Trophoblast cell (in vitro differentiated cells and primary cell): ENCODE data around the gene ALG8.

Source experiments
- DNase-seq, 2 donors: peaks; one replicate each; pipeline ENCODE4 v3.0.0-alpha.2; 2016
- H2AFZ ChIP-seq: 2 replicates; pipeline ENCODE4 v1.6.1; 2013; ENCODE audit warnings: low read length, moderate library complexity, mild to moderate bottlenecking; ENCODE audit not compliant: insufficient read depth, poor library complexity
- H2AK5ac ChIP-seq: 2 replicates; pipeline ENCODE4 v1.6.1; 2013; ENCODE audit warnings: mild to moderate bottlenecking, low read length
- H2BK120ac ChIP-seq: 2 replicates; pipeline ENCODE4 v1.6.1; 2013; ENCODE audit warnings: low read length, mild to moderate bottlenecking, moderate library complexity; ENCODE audit not compliant: insufficient read depth, poor library complexity
- H2BK12ac ChIP-seq: 2 replicates; pipeline ENCODE4 v1.6.1; 2013; ENCODE audit warnings: mild to moderate bottlenecking, low read length, moderate library complexity
- H2BK5ac ChIP-seq: 2 replicates; pipeline ENCODE4 v1.6.1; 2013; ENCODE audit warnings: low read length, low read depth, moderate library complexity, mild to moderate bottlenecking; ENCODE audit not compliant: poor library complexity
- H3K14ac ChIP-seq: 2 replicates; pipeline ENCODE4 v1.6.1; 2013; ENCODE audit warnings: mild to moderate bottlenecking, low read length
- H3K18ac ChIP-seq: 2 replicates; pipeline ENCODE4 v1.6.1; 2013; ENCODE audit warnings: mild to moderate bottlenecking, low read length
- H3K23ac ChIP-seq: 2 replicates; pipeline ENCODE4 v1.6.1; 2013; ENCODE audit warnings: low read length
- H3K27ac ChIP-seq: 2 replicates; pipeline ENCODE4 v1.5.1; 2013; ENCODE audit warnings: low read depth, mild to moderate bottlenecking, inconsistent platforms, low read length, moderate library complexity
- H3K27me3 ChIP-seq: 2 replicates; pipeline ENCODE4 v1.6.1; 2013; ENCODE audit warnings: inconsistent platforms, mild to moderate bottlenecking, low read length, moderate library complexity; ENCODE audit not compliant: insufficient read depth
- H3K36me3 ChIP-seq, 2 experiments: 1 replicate in 1 of 2; 2 replicates in 1 of 2; pipeline ENCODE4 v1.6.1; 2013; ENCODE audit warnings: low read length in 2 of 2, mild to moderate bottlenecking in 2 of 2, moderate library complexity in 1 of 2; ENCODE audit not compliant: insufficient read depth in 2 of 2, control insufficient read depth in 1 of 2
- H3K4ac ChIP-seq: 2 replicates; pipeline ENCODE4 v1.6.1; 2013; ENCODE audit warnings: low read depth, mild to moderate bottlenecking, low read length, moderate library complexity
- H3K4me1 ChIP-seq, 2 experiments: 1 replicate in 1 of 2; 2 replicates in 1 of 2; pipeline ENCODE4 v1.6.1; 2013; ENCODE audit warnings: low read length in 2 of 2, mild to moderate bottlenecking in 2 of 2, moderate library complexity in 1 of 2; ENCODE audit not compliant: insufficient read depth in 2 of 2, control insufficient read depth in 1 of 2
- H3K4me2 ChIP-seq: 2 replicates; pipeline ENCODE4 v1.6.1; 2013; ENCODE audit warnings: inconsistent platforms, mild to moderate bottlenecking, low read length, moderate library complexity
- H3K4me3 ChIP-seq: 2 replicates; pipeline ENCODE4 v1.5.1; 2013; ENCODE audit warnings: mild to moderate bottlenecking, low read depth, low read length, inconsistent platforms
- H3K79me1 ChIP-seq: one replicate; pipeline ENCODE4 v1.6.1; 2013; ENCODE audit warnings: low read length
- H3K79me2 ChIP-seq: 2 replicates; pipeline ENCODE4 v1.6.1; 2013; ENCODE audit warnings: low read length, mild to moderate bottlenecking; ENCODE audit not compliant: control insufficient read depth, insufficient read depth, poor library complexity
- H3K9ac ChIP-seq: 2 replicates; pipeline ENCODE4 v1.6.1; 2013; ENCODE audit warnings: mild to moderate bottlenecking, low read length
- H3K9me3 ChIP-seq: 2 replicates; pipeline ENCODE4 v1.6.1; 2013; ENCODE audit warnings: low read depth, mild to moderate bottlenecking, control low read depth, inconsistent platforms, low read length; ENCODE audit not compliant: insufficient read depth
- H4K12ac ChIP-seq: 2 replicates; pipeline ENCODE4 v1.6.1; 2013; ENCODE audit warnings: low read depth, mild to moderate bottlenecking, low read length, moderate library complexity
- H4K8ac ChIP-seq: 2 replicates; pipeline ENCODE4 v1.6.1; 2013; ENCODE audit warnings: low read depth, mild to moderate bottlenecking, low read length, moderate library complexity
- H4K91ac ChIP-seq: one replicate; pipeline ENCODE4 v1.6.1; 2013; ENCODE audit warnings: low read depth, mild to moderate bottlenecking, low read length, moderate library complexity
- WGBS: extraction: QIAGEN DNeasy Blood & Tissue Kit; methylation state at CpG from one replicate; pipeline ENCODE4 v1.1.7; 2013; ENCODE audit warnings: missing lambda C conversion rate; ENCODE audit not compliant: insufficient read length, insufficient coverage; ENCODE audit errors: extremely low coverage; 5-methylcytosine and 5-hydroxymethylcytosine counted together

Gene ALG8

DNA sequence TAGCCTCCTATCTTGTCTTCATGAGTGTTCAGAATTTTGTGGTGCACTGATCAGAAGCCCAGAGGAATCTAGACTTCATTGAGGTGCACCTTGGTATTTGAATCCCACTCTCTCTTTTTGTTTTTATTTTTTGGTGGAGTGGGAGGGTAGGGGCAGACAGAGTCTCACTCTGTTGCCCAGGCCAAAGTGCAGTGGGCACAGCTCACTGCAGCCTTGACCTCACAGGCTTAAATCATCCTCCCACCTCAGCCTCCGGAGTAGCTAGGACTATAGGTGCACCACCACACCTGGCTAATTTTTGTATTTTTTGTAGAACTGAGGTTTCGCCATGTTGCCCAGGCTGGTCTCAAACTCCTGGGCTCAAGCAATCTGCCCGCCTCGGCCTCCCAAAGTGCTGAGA, 10.9 kb upstream of the ALG8 start:
- WGBS, result no CpG with 5 or more reads among the region's 4 CpGs
- peak overlapping the region; percentile 1 for H3K14ac ChIP-seq
- H2BK5ac ChIP-seq, result no peak overlapping the region
- no peak overlapping the region for H3K4me3 ChIP-seq
- H3K4me2 ChIP-seq, result no peak overlapping the region
- no peak overlapping the region for H4K12ac ChIP-seq
- H3K4ac ChIP-seq, result no peak overlapping the region
- no peak overlapping the region for H4K8ac ChIP-seq
- H3K23ac ChIP-seq, result no peak overlapping the region
- H3K27ac ChIP-seq, result no peak overlapping the region
- no peaks in the 10 kb centered on the region for H3K27me3 ChIP-seq
- H3K36me3 ChIP-seq, result no peaks in the 10 kb centered on the region
- no peaks in the 10 kb centered on the region for H3K9me3 ChIP-seq
- H3K79me1 ChIP-seq, result peaks cover 16% of the 10 kb centered on the region
- H3K9ac ChIP-seq, result no peak overlapping the region
- H3K18ac ChIP-seq, result peak overlapping the region; percentile 34
- peak overlapping the region; percentile 68 for H2BK12ac ChIP-seq
- peak overlapping the region; percentile 67 for H2AK5ac ChIP-seq
- H2BK120ac ChIP-seq, result peak overlapping the region; percentile 73
- H2AFZ ChIP-seq, result no peak overlapping the region
- H3K79me2 ChIP-seq, result no peaks in the 10 kb centered on the region
- DNase-seq, result no peak
- peaks cover 4 to 7% of the 10 kb centered on the region in 2 experiments for H3K4me1 ChIP-seq
- H4K91ac ChIP-seq, result peak overlapping the region; percentile 19

DNA sequence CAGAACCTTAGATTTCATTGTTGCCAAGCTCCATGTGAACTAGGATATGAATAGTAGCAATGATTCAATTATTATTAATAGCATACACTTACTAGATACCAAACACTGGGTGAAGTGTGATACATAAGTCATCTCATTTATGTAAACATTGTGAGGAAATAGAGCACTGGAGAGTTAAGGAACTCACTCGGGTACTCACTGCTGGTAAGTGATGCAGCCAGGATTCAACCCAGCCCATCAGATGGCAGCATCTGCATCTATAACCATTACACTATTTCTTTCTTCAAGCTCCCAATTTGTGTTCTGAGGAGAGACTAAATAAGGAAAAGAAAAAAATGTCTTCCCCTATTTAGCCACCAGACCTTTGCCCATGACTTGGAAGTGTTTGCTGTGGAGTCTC, 10.2 kb upstream of the ALG8 start:
- Histone ChIP-seq H2BK5ac (no peak overlapping the region), H3K27me3 (no peaks in the 10 kb centered on the region), H3K4ac (no peak overlapping the region), H3K9ac (no peak overlapping the region), H2AK5ac (no peak overlapping the region), H3K36me3 (no peaks in the 10 kb centered on the region), H4K12ac (no peak overlapping the region), H3K4me2 (no peak overlapping the region), H3K79me1 (peaks cover 13% of the 10 kb centered on the region), H2BK12ac (no peak overlapping the region), H3K27ac (no peak overlapping the region), H3K18ac (no peak overlapping the region), H3K14ac (no peak overlapping the region), H3K9me3 (no peaks in the 10 kb centered on the region), H3K79me2 (no peaks in the 10 kb centered on the region), H2AFZ (no peak overlapping the region), H2BK120ac (no peak overlapping the region), H3K4me3 (no peak overlapping the region), H4K91ac (peak overlapping the region; percentile 19), H3K4me1 (peaks cover 4 to 7% of the 10 kb centered on the region in 2 experiments), H4K8ac (no peak overlapping the region), H3K23ac (no peak overlapping the region)
- no CpG with 5 or more reads among the region's 1 CpG for WGBS
- DNase-seq, result no peak

DNA sequence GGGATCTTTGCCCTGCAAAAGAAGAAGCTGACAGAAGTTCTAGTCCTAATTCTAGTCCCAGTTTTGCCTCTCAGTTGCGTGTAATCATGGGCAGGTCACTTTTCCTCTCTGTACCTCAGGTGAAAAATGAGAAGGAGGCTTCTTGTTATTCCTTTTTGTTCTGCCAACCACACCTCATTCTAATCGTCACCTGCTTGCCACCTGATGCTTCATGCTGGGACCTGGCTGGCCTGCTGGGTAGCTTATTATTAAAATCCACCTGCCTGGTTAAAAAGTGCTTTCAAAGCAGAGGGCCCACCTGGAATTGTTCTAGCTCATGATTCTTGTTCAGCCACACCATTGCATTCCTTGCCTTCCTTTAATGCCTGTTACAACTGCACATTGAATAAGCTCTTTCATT, 8.4 kb upstream of the ALG8 start:
- WGBS, result no CpG with 5 or more reads among the region's 2 CpGs
- Histone ChIP-seq H3K14ac (no peak overlapping the region), H2AK5ac (no peak overlapping the region), H4K8ac (no peak overlapping the region), H3K79me1 (peaks cover 13% of the 10 kb centered on the region), H3K4me2 (no peak overlapping the region), H4K91ac (no peak overlapping the region), H3K4ac (no peak overlapping the region), H3K4me3 (no peak overlapping the region), H2BK5ac (no peak overlapping the region), H3K4me1 (peaks cover 7% of the 10 kb centered on the region in 2 experiments), H3K9me3 (no peaks in the 10 kb centered on the region), H3K18ac (no peak overlapping the region), H2BK12ac (no peak overlapping the region), H2BK120ac (no peak overlapping the region), H3K9ac (no peak overlapping the region), H3K36me3 (no peaks in the 10 kb centered on the region), H3K23ac (no peak overlapping the region), H2AFZ (no peak overlapping the region), H3K27me3 (no peaks in the 10 kb centered on the region), H3K27ac (no peak overlapping the region), H4K12ac (no peak overlapping the region), H3K79me2 (no peaks in the 10 kb centered on the region)
- no peak for DNase-seq

DNA sequence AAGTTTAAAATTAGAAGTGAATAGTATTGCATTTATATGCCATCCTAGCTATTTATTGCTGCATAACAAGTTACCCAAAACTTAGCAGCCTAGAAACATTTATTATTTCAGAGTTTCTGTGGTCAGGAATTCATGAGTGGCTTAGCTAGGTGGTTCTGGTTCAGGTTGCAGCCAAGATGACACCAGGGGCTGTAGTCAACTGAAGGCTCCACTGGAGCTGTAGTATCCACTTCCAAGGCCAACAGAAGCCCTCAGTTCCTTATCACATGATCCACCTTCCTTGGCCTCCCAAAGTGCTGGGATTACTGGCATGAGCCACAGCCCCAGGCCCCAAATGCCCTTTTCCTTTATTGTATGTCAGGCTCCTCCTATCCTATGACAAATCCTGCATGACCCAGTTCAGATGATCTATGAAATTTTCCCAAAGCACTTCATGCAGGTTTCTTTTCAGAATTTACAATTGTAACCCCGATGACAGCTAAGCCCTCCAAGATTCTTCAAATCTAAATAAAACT, 6.1 kb upstream of the ALG8 start:
- Histone ChIP-seq H3K4me3 (no peak overlapping the region), H3K4ac (no peak overlapping the region), H3K9ac (no peak overlapping the region), H3K79me1 (peaks cover 3% of the 10 kb centered on the region), H3K9me3 (no peaks in the 10 kb centered on the region), H3K4me1 (peaks cover 2 to 6% of the 10 kb centered on the region in 2 experiments), H3K36me3 (no peaks in the 10 kb centered on the region), H2BK5ac (no peak overlapping the region), H2BK12ac (no peak overlapping the region), H3K27me3 (no peaks in the 10 kb centered on the region), H4K8ac (no peak overlapping the region), H3K4me2 (no peak overlapping the region), H2BK120ac (no peak overlapping the region), H2AK5ac (no peak overlapping the region), H3K27ac (no peak overlapping the region), H2AFZ (no peak overlapping the region), H3K18ac (no peak overlapping the region), H3K14ac (no peak overlapping the region), H3K23ac (no peak overlapping the region), H4K12ac (no peak overlapping the region), H3K79me2 (no peaks in the 10 kb centered on the region), H4K91ac (no peak overlapping the region)
- DNase-seq, result no peak
- WGBS, result no CpG with 5 or more reads among the region's 1 CpG
